Measurements from ENCODE around the gene DACH1.

DNA sequence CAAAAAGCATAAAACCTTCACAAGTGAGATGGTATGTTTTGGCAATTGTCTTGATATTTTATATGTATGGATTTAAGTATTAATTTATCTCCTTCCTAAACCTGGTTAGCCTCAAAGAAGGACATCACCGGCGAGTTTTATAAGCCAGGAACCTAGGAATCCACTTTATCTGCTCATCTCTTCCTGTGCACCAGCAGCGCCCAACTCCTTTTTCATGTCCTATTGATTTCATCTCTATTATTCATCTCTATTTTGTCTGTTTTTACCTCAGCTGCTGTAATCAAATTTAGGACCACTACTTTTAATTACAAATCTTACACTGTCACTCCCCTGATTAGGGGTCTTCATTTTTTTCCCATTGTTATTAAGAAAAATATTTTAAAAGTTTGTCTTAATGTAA is 286.4 kb downstream of the DACH1 start:
- TF ChIP-seq POLR2AphosphoS5 (IDR thresholded peaks at IDR 0.05; ENCODE audit: borderline replicate concordance, low read depth, low read length) (no peak), EZH2 (IDR thresholded peaks at IDR 0.05) (no peak), FOXP2 (optimal IDR thresholded peaks at IDR 0.05; ENCODE audit: control extremely low read depth, extremely low read length, insufficient read depth) (no peak)
